VCaP (cell line): Measurements from ENCODE around the gene SNX7.

Experiments used
- H3K27ac ChIP-seq: fragments of 450-650 bp; 2 replicates; pipeline ENCODE4 v1.5.1; 2017
- CTCF ChIP-seq: fragments of 450-650 bp; conservative IDR thresholded peaks from 2 replicates; pipeline ENCODE4 v1.5.1; 2017; ENCODE audit warnings: mild to moderate bottlenecking, moderate library complexity

Gene SNX7

GRCh38 chr1:98707556-98707955 lies 46.0 kb downstream of the SNX7 start:
- H3K27ac ChIP-seq, result no peak overlapping the region
- TF ChIP-seq CTCF, result no peak

- no peak overlapping the region for H3K27ac ChIP-seq
- no peak for TF ChIP-seq CTCF
Measured at GRCh38 chr1:98709906-98710305, 48.4 kb downstream of the SNX7 start.

- no peak overlapping the region for H3K27ac ChIP-seq
- TF ChIP-seq CTCF, result no peak
Measured at GRCh38 chr1:98723574-98723973, 62.1 kb downstream of the SNX7 start.

GRCh38 chr1:98732985-98733781 lies 71.7 kb downstream of the SNX7 start:
- TF ChIP-seq CTCF, result no peak
- peak overlapping the region; percentile 40 for H3K27ac ChIP-seq

GRCh38 chr1:98733782-98734112 lies 72.2 kb downstream of the SNX7 start:
- no peak for TF ChIP-seq CTCF
- H3K27ac ChIP-seq, result peak overlapping the region; percentile 40

GRCh38 chr1:98735756-98736155 lies 74.2 kb downstream of the SNX7 start:
- no peak overlapping the region for H3K27ac ChIP-seq
- TF ChIP-seq CTCF, result no peak

GRCh38 chr1:98737835-98738234 lies 76.3 kb downstream of the SNX7 start:
- H3K27ac ChIP-seq, result no peak overlapping the region
- no peak for TF ChIP-seq CTCF
